NK-92 treated with Interleukin-12 subunit alpha and Interleukin-12 subunit beta, amount 100 ng/mL, for 24 hours (cell line): ENCODE results near the gene KCNC4.

Source experiments
- DNase-seq: peaks from one replicate; lab custom pipeline; 2025; lab: John Stamatoyannopoulos, UW

The KCNC4 gene

DNA sequence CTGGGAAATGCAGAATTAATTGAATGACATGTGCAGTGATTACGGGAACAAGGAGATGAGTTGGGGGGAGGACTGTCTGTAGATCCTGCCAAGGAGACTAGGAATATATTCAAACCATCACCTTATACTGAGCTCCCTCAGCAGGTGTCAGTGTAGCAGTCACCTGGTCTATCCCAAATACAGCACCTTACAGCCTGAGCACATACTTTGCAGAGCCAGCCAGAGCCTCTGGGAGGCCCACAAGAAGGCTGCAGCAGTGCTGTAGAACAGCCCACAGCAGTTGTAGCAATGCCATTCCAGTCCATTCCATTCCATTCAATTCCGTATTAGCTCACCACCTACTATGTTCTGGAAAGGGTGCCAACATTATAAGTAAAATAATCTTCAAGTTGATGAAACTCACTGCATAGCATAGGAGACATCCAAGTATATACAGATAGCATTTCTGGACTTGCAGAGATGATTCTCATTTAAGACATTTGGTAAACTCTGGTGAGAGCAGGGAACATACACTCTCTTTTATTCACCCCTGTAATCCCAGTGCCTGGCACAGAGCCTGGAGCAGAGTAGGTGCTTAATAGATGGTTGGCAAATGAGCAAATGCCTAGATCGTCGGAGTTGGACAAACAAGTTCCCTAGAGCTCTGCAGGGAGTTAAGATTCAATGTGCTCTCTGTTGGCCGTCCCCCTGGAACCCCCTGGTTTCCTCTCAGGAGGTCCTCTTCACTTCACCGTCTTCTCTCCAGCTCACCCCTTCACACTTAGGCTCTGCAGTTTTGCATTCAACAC, 44.7 kb downstream of the KCNC4 start:
- no peak for DNase-seq

DNA sequence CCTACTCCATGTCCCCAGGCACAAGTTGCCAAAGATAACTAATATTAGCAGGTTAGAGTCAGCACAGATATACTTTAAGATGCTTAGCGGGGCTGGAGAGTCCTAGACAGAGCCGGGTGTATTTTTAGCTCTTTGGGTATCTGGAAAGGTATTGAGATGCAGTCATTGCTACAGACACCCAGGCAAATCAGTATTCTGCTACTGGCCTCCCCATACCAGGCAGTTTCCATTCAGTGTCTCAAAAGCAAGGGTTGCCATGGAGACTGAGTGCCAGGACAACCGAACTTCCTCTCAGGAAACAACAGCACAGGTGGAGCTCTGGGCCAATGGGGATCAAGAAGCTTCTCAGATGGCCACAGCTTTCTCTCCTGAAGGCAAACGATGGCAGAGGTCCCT, 45.3 kb downstream of the KCNC4 start:
- DNase-seq, result no peak

DNA sequence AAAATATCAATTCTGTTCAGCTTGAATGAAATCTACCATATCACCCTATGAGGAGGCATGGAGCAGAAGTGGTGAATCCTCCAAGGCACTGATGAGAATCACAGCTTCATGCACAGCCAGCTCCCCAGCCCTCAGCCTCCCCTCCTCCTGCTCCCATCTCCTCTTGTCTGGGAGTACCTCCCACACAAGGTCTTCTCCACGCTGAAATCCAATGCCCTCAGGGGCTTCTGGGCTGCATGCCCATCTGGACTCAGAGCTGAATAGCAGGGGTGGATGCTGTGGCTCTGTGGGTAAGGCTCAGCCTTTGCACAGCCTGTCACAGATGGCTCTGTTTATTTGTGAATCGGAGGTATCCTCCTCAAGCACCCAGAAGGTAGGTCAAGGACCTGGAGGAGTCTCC, 48.6 kb downstream of the KCNC4 start:
- DNase-seq, result no peak

DNA sequence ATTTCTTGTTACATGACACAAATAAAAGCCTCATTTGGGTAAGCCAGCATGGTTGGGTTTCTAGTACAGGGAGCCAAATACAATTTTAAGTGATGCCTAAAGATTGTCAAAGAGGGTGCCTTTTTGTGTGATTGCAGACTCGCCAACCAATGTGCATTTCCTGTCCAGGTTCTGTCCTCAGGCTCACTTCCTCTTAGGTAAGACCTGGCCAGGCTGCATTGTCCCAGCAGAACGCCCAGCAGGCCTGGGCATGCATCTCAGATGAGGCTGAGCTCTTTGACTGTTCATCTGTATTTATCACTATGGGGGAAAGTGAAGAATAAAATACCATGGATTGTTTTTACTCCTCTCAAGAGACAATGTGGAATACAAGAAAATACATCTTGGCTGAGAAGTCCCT, 49.7 kb downstream of the KCNC4 start:
- no peak for DNase-seq
